ENCODE measurements around the gene ANKRD55.
"Not testable (repeated sequence)": the region's sequence is repeated elsewhere in the genome, so short reads cannot be mapped to it uniquely, and the experiment has no call there.

Gene ANKRD55

GRCh38 chr5:56100439-56101176 lies 132.5 kb downstream of the ANKRD55 start:
- DNase-seq: no peak

- peak; percentile 92 for DNase-seq
These were observed 133.8 kb downstream of the ANKRD55 start for GRCh38 chr5:56099346-56099745.

- no peak for DNase-seq
These were observed 136.1 kb downstream of the ANKRD55 start for GRCh38 chr5:56097055-56097454.

GRCh38 chr5:56095579-56096102 lies 137.5 kb downstream of the ANKRD55 start:
- DNase-seq: no peak

GRCh38 chr5:56094579-56095361 lies 138.4 kb downstream of the ANKRD55 start:
- DNase-seq: no peak

- no peak for DNase-seq
These were observed 139.2 kb downstream of the ANKRD55 start for GRCh38 chr5:56093970-56094369.

- DNase-seq: no peak
These were observed 141.0 kb downstream of the ANKRD55 start for GRCh38 chr5:56092115-56092514.

- no peak for DNase-seq
These were observed 141.5 kb downstream of the ANKRD55 start for GRCh38 chr5:56091664-56092063.

GRCh38 chr5:56090793-56091460 lies 142.2 kb downstream of the ANKRD55 start:
- DNase-seq: no peak

GRCh38 chr5:56088967-56089829 lies 143.9 kb downstream of the ANKRD55 start:
- peak; percentile 90 for DNase-seq

GRCh38 chr5:56088431-56088949 lies 144.6 kb downstream of the ANKRD55 start:
- no peak for DNase-seq

GRCh38 chr5:56085193-56085592 lies 147.9 kb downstream of the ANKRD55 start:
- DNase-seq: peak; percentile 39

GRCh38 chr5:56083286-56083854 lies 149.8 kb downstream of the ANKRD55 start:
- no peak for DNase-seq

- DNase-seq: not testable (repeated sequence)
These were observed 152.0 kb downstream of the ANKRD55 start for GRCh38 chr5:56081053-56081642.

GRCh38 chr5:56080375-56081052 lies 152.6 kb downstream of the ANKRD55 start:
- DNase-seq: no peak

- not testable (repeated sequence) for DNase-seq
These were observed 154.0 kb downstream of the ANKRD55 start for GRCh38 chr5:56079157-56079500.

- peak; percentile 41 for DNase-seq
These were observed 154.6 kb downstream of the ANKRD55 start for GRCh38 chr5:56078278-56079156.

- DNase-seq: no peak
These were observed 155.3 kb downstream of the ANKRD55 start for GRCh38 chr5:56077796-56078233.

- no peak for DNase-seq
These were observed 156.6 kb downstream of the ANKRD55 start for GRCh38 chr5:56076486-56076885.

- DNase-seq: peak; percentile 91
These were observed 157.8 kb downstream of the ANKRD55 start for GRCh38 chr5:56075361-56075760.

Measured in fibroblast of skin of right quadriceps (primary cell).